Amniotic epithelial cell (primary cell): ENCODE measurements around the gene PLXNB2.

ENCODE experiments used
- DNase-seq: peaks from one replicate; pipeline ENCODE4 v3.0.0-alpha.2; 2010; ENCODE audit warnings: low read depth

Gene PLXNB2

GRCh38 chr22:50227579-50228215 lies 79.7 kb downstream of the PLXNB2 start:
- no peak for DNase-seq

- no peak for DNase-seq
Measured at GRCh38 chr22:50226875-50227165, 80.6 kb downstream of the PLXNB2 start.

- DNase-seq = no peak
Measured at GRCh38 chr22:50226063-50226874, 81.2 kb downstream of the PLXNB2 start.

GRCh38 chr22:50225200-50225969 lies 82.1 kb downstream of the PLXNB2 start:
- DNase-seq = no peak
